Smooth muscle cell (in vitro differentiated cells): ENCODE measurements around the gene TSPOAP1. TPM values are rescaled to one million over a fixed set of nuclear protein-coding genes. Genes with fewer than 3 reads are reported as not detected.

ENCODE experiments used
- DNase-seq: peaks from one replicate; lab custom pipeline; 2025; ENCODE audit not compliant: unreplicated experiment; lab: John Stamatoyannopoulos, UW
- H2AFZ ChIP-seq: fragments of 200-600 bp; sonication (generic); 2 replicates; pipeline ENCODE4 v1.6.0; 2016; ENCODE audit warnings: antibody characterized with exemption, low read depth, mild to moderate bottlenecking
- H3F3A ChIP-seq: fragments of 200-600 bp; sonication (generic); 2 replicates; pipeline ENCODE4 v1.6.0; 2017; ENCODE audit warnings: antibody characterized with exemption, low read depth
- H3K27ac ChIP-seq: fragments of 200-600 bp; sonication (generic); 2 replicates; pipeline ENCODE4 v1.5.1; 2016; ENCODE audit warnings: low read depth, mild to moderate bottlenecking
- H3K27me3 ChIP-seq: fragments of 200-600 bp; sonication (generic); 2 replicates; pipeline ENCODE4 v1.6.1; 2016; ENCODE audit warnings: low read depth, mild to moderate bottlenecking
- H3K36me3 ChIP-seq: fragments of 200-600 bp; sonication (generic); 2 replicates; pipeline ENCODE4 v1.5.1; 2016; ENCODE audit warnings: low read depth
- H3K4me1 ChIP-seq: fragments of 200-600 bp; sonication (generic); 2 replicates; pipeline ENCODE4 v1.5.1; 2016; ENCODE audit warnings: low read depth
- H3K4me2 ChIP-seq: fragments of 200-600 bp; sonication (generic); 2 replicates; pipeline ENCODE4 v1.6.0; 2016; ENCODE audit warnings: mild to moderate bottlenecking
- H3K4me3 ChIP-seq: fragments of 200-600 bp; sonication (generic); 2 replicates; pipeline ENCODE4 v1.5.1; 2016; ENCODE audit warnings: mild to moderate bottlenecking
- H3K79me2 ChIP-seq: fragments of 200-600 bp; sonication (generic); 2 replicates; pipeline ENCODE4 v1.6.0; 2016; ENCODE audit warnings: low read depth, mild to moderate bottlenecking
- H3K9ac ChIP-seq: fragments of 200-600 bp; sonication (generic); 2 replicates; pipeline ENCODE4 v1.6.0; 2016; ENCODE audit warnings: low read depth
- H3K9me3 ChIP-seq: fragments of 200-600 bp; sonication (generic); replicated peaks from 2 replicates; pipeline ENCODE4 v1.5.1; 2016; ENCODE audit warnings: low read depth
- H4K20me1 ChIP-seq: fragments of 200-600 bp; sonication (generic); 2 replicates; pipeline ENCODE4 v1.6.0; 2016; ENCODE audit warnings: low read depth
- CTCF ChIP-seq: fragments of 200-600 bp; sonication (generic); IDR thresholded peaks from 2 replicates; pipeline ENCODE4 v1.5.1; 2017; ENCODE audit warnings: borderline replicate concordance, mild to moderate bottlenecking, antibody characterized with exemption; ENCODE audit not compliant: insufficient read depth, poor library complexity, severe bottlenecking
- WGBS: methylation state at CpG from one replicate; pipeline ENCODE4 v1.1.7; 2016; ENCODE audit warnings: low lambda C conversion rate; 5-methylcytosine and 5-hydroxymethylcytosine counted together
- polyA plus RNA-seq: library from polyadenylated mRNA; unstranded; fragments of >200 nt; fragmentation: Nextera tagmentation; extraction: Ambion mirVana; gene quantifications from 2 replicates; pipeline ENCODE4 v1.2.1, GENCODE V29; 2016
- total RNA-seq: library from RNA; depleted of rRNA; stranded (reverse); fragments of >200 nt; gene quantifications from 2 replicates; pipeline ENCODE4 v1.2.3, GENCODE V29; 2014

Gene TSPOAP1
- total and polyA plus RNA-seq, 2 experiments from 2014 or later: 7.0 to 11.7 TPM

GRCh38 chr17:58301504-58302150 is 27.0 kb downstream of the TSPOAP1 start:
- TF ChIP-seq CTCF: no peak
- no peak overlapping the region for H3K9ac ChIP-seq
- no peaks in the 10 kb centered on the region for H4K20me1 ChIP-seq
- H2AFZ ChIP-seq: no peak overlapping the region
- H3K4me3 ChIP-seq: no peak overlapping the region
- DNase-seq: no peak
- WGBS: 89% methylated on average over 16 of the region's 16 CpGs
- no peak overlapping the region for H3K4me2 ChIP-seq
- no peaks in the 10 kb centered on the region for H3K36me3 ChIP-seq
- no peaks in the 10 kb centered on the region for H3K4me1 ChIP-seq
- no peaks in the 10 kb centered on the region for H3K27me3 ChIP-seq
- no peak overlapping the region for H3K27ac ChIP-seq
- H3K79me2 ChIP-seq: no peaks in the 10 kb centered on the region
- H3F3A ChIP-seq: no peaks in the 10 kb centered on the region
- no peaks in the 10 kb centered on the region for H3K9me3 ChIP-seq

GRCh38 chr17:58300336-58300735 is 28.3 kb downstream of the TSPOAP1 start:
- no peaks in the 10 kb centered on the region for H3K4me1 ChIP-seq
- no peak overlapping the region for H2AFZ ChIP-seq
- no peaks in the 10 kb centered on the region for H3K9me3 ChIP-seq
- DNase-seq: no peak
- H3K27me3 ChIP-seq: no peaks in the 10 kb centered on the region
- no peak overlapping the region for H3K9ac ChIP-seq
- H3K36me3 ChIP-seq: no peaks in the 10 kb centered on the region
- no peaks in the 10 kb centered on the region for H3K79me2 ChIP-seq
- no peak overlapping the region for H3K27ac ChIP-seq
- TF ChIP-seq CTCF: no peak
- H3F3A ChIP-seq: no peaks in the 10 kb centered on the region
- 86% methylated on average over 6 of the region's 6 CpGs for WGBS
- H4K20me1 ChIP-seq: no peaks in the 10 kb centered on the region
- no peak overlapping the region for H3K4me3 ChIP-seq
- H3K4me2 ChIP-seq: no peak overlapping the region

GRCh38 chr17:58294034-58294433 is 34.6 kb downstream of the TSPOAP1 start:
- 100% methylated on average over 1 of the region's 1 CpG for WGBS
- H3K27me3 ChIP-seq: peaks cover 7% of the 10 kb centered on the region
- no peak overlapping the region for H2AFZ ChIP-seq
- no peak for TF ChIP-seq CTCF
- no peaks in the 10 kb centered on the region for H3F3A ChIP-seq
- H3K36me3 ChIP-seq: no peaks in the 10 kb centered on the region
- no peak overlapping the region for H3K4me2 ChIP-seq
- H3K9me3 ChIP-seq: no peaks in the 10 kb centered on the region
- DNase-seq: no peak
- no peak overlapping the region for H3K9ac ChIP-seq
- H3K4me1 ChIP-seq: no peaks in the 10 kb centered on the region
- no peaks in the 10 kb centered on the region for H3K79me2 ChIP-seq
- no peaks in the 10 kb centered on the region for H4K20me1 ChIP-seq
- H3K4me3 ChIP-seq: no peak overlapping the region
- no peak overlapping the region for H3K27ac ChIP-seq

- Histone ChIP-seq H3F3A (no peaks in the 10 kb centered on the region), H3K4me2 (no peak overlapping the region), H3K36me3 (no peaks in the 10 kb centered on the region), H3K79me2 (no peaks in the 10 kb centered on the region), H4K20me1 (no peaks in the 10 kb centered on the region), H3K27ac (no peak overlapping the region), H3K4me3 (no peak overlapping the region), H2AFZ (no peak overlapping the region), H3K4me1 (no peaks in the 10 kb centered on the region), H3K9me3 (no peaks in the 10 kb centered on the region), H3K9ac (no peak overlapping the region), H3K27me3 (peaks cover 7% of the 10 kb centered on the region)
- DNase-seq: no peak
- WGBS: 94% methylated on average over 5 of the region's 5 CpGs
- no peak for TF ChIP-seq CTCF
Measured at GRCh38 chr17:58291246-58291645, 37.3 kb downstream of the TSPOAP1 start.
